Neuron (in vitro differentiated cells): Measurements from ENCODE around the gene DGKE.

Source experiments
- H2AFZ ChIP-seq: one replicate; pipeline ENCODE4 v1.6.1; 2013; ENCODE audit warnings: low read depth, mild to moderate bottlenecking, inconsistent platforms, low read length, moderate library complexity
- H3K27me3 ChIP-seq: one replicate; pipeline ENCODE4 v1.6.1; 2013; ENCODE audit warnings: low read length; ENCODE audit not compliant: insufficient read depth
- H3K36me3 ChIP-seq: one replicate; pipeline ENCODE4 v1.6.1; 2013; ENCODE audit warnings: low read length; ENCODE audit not compliant: insufficient read depth
- H3K4me1 ChIP-seq: one replicate; pipeline ENCODE4 v1.6.1; 2013; ENCODE audit warnings: low read length; ENCODE audit not compliant: insufficient read depth
- H3K4me3 ChIP-seq: 2 replicates; pipeline ENCODE4 v1.5.1; 2013; ENCODE audit warnings: mild to moderate bottlenecking, low read length, moderate library complexity
- H3K9me3 ChIP-seq: one replicate; pipeline ENCODE4 v1.6.1; 2013; ENCODE audit warnings: low read length

Gene DGKE

GRCh38 chr17:56806949-56807348 is 27.0 kb upstream of the DGKE start:
- Histone ChIP-seq H3K4me1 (peaks cover 4% of the 10 kb centered on the region), H3K27me3 (no peaks in the 10 kb centered on the region), H2AFZ (no peak overlapping the region), H3K36me3 (no peaks in the 10 kb centered on the region), H3K4me3 (no peak overlapping the region), H3K9me3 (no peaks in the 10 kb centered on the region)

- Histone ChIP-seq H3K4me1 (peaks cover 4% of the 10 kb centered on the region), H3K36me3 (no peaks in the 10 kb centered on the region), H3K27me3 (peaks cover 2% of the 10 kb centered on the region), H3K4me3 (no peak overlapping the region), H3K9me3 (no peaks in the 10 kb centered on the region), H2AFZ (no peak overlapping the region)
Measured at GRCh38 chr17:56807723-56808122, 26.2 kb upstream of the DGKE start.

- no peaks in the 10 kb centered on the region for H3K36me3 ChIP-seq
- H3K4me3 ChIP-seq: no peak overlapping the region
- no peaks in the 10 kb centered on the region for H3K9me3 ChIP-seq
- peaks cover 7% of the 10 kb centered on the region for H3K27me3 ChIP-seq
- no peak overlapping the region for H2AFZ ChIP-seq
- peaks cover 4% of the 10 kb centered on the region for H3K4me1 ChIP-seq
Measured at GRCh38 chr17:56808503-56808902, 25.4 kb upstream of the DGKE start.

GRCh38 chr17:56809106-56809819 is 24.7 kb upstream of the DGKE start:
- H3K4me3 ChIP-seq: no peak overlapping the region
- H2AFZ ChIP-seq: no peak overlapping the region
- H3K27me3 ChIP-seq: peaks cover 11% of the 10 kb centered on the region
- peaks cover 4% of the 10 kb centered on the region for H3K4me1 ChIP-seq
- H3K9me3 ChIP-seq: no peaks in the 10 kb centered on the region
- H3K36me3 ChIP-seq: no peaks in the 10 kb centered on the region

GRCh38 chr17:56809820-56810179 is 24.2 kb upstream of the DGKE start:
- Histone ChIP-seq H3K27me3 (peaks cover 15% of the 10 kb centered on the region), H3K4me3 (no peak overlapping the region), H3K9me3 (no peaks in the 10 kb centered on the region), H3K36me3 (no peaks in the 10 kb centered on the region), H2AFZ (no peak overlapping the region), H3K4me1 (peaks cover 4% of the 10 kb centered on the region)

GRCh38 chr17:56810343-56810742 is 23.6 kb upstream of the DGKE start:
- H3K4me3 ChIP-seq: no peak overlapping the region
- H3K9me3 ChIP-seq: no peaks in the 10 kb centered on the region
- no peaks in the 10 kb centered on the region for H3K36me3 ChIP-seq
- H2AFZ ChIP-seq: no peak overlapping the region
- H3K27me3 ChIP-seq: peaks cover 15% of the 10 kb centered on the region
- H3K4me1 ChIP-seq: peaks cover 4% of the 10 kb centered on the region

- Histone ChIP-seq H3K4me3 (no peak overlapping the region), H3K4me1 (peaks cover 4% of the 10 kb centered on the region), H2AFZ (no peak overlapping the region), H3K36me3 (no peaks in the 10 kb centered on the region), H3K9me3 (no peaks in the 10 kb centered on the region), H3K27me3 (peaks cover 20% of the 10 kb centered on the region)
Measured at GRCh38 chr17:56810891-56811775, 22.8 kb upstream of the DGKE start.

- Histone ChIP-seq H3K4me1 (no peaks in the 10 kb centered on the region), H2AFZ (no peak overlapping the region), H3K9me3 (no peaks in the 10 kb centered on the region), H3K36me3 (no peaks in the 10 kb centered on the region), H3K27me3 (peaks cover 20% of the 10 kb centered on the region), H3K4me3 (no peak overlapping the region)
Measured at GRCh38 chr17:56812901-56813388, 21.0 kb upstream of the DGKE start.

GRCh38 chr17:56815711-56816110 is 18.2 kb upstream of the DGKE start:
- Histone ChIP-seq H3K36me3 (no peaks in the 10 kb centered on the region), H3K4me3 (no peak overlapping the region), H3K9me3 (no peaks in the 10 kb centered on the region), H3K27me3 (peaks cover 20% of the 10 kb centered on the region), H3K4me1 (peaks cover 3% of the 10 kb centered on the region), H2AFZ (no peak overlapping the region)

- H3K36me3 ChIP-seq: no peaks in the 10 kb centered on the region
Measured at GRCh38 chr17:56817066-56817465, 16.9 kb upstream of the DGKE start.

GRCh38 chr17:56819030-56819429 is 14.9 kb upstream of the DGKE start:
- H3K27me3 ChIP-seq: peaks cover 11% of the 10 kb centered on the region
- H3K9me3 ChIP-seq: no peaks in the 10 kb centered on the region
- H3K36me3 ChIP-seq: no peaks in the 10 kb centered on the region
- H3K4me3 ChIP-seq: no peak overlapping the region
- no peak overlapping the region for H2AFZ ChIP-seq
- peaks cover 3% of the 10 kb centered on the region for H3K4me1 ChIP-seq

More at GRCh38 chr17:56817066-56817465, 16.9 kb upstream of the DGKE start:
- Histone ChIP-seq H3K9me3 (no peaks in the 10 kb centered on the region), H3K4me1 (peaks cover 3% of the 10 kb centered on the region), H3K27me3 (peaks cover 20% of the 10 kb centered on the region), H2AFZ (no peak overlapping the region), H3K4me3 (no peak overlapping the region)

- H2AFZ ChIP-seq: no peak overlapping the region
- H3K27me3 ChIP-seq: peaks cover 6% of the 10 kb centered on the region
- no peaks in the 10 kb centered on the region for H3K9me3 ChIP-seq
- H3K36me3 ChIP-seq: no peaks in the 10 kb centered on the region
- H3K4me3 ChIP-seq: no peak overlapping the region
- H3K4me1 ChIP-seq: peaks cover 3% of the 10 kb centered on the region
Measured at GRCh38 chr17:56819431-56820145, 14.4 kb upstream of the DGKE start.

GRCh38 chr17:56820207-56820606 is 13.7 kb upstream of the DGKE start:
- Histone ChIP-seq H3K36me3 (no peaks in the 10 kb centered on the region), H3K4me3 (no peak overlapping the region), H2AFZ (no peak overlapping the region), H3K4me1 (peaks cover 3% of the 10 kb centered on the region), H3K9me3 (no peaks in the 10 kb centered on the region), H3K27me3 (peaks cover 5% of the 10 kb centered on the region)
